Measurements from ENCODE around the gene RNF14.
"Not testable (repeated sequence)": the region's sequence is repeated elsewhere in the genome, so short reads cannot be mapped to it uniquely, and the experiment has no call there.

GRCh38 chr5:141922827-141923447, 46.0 kb upstream of the RNF14 start:
- TF ChIP-seq, protein P1, sequence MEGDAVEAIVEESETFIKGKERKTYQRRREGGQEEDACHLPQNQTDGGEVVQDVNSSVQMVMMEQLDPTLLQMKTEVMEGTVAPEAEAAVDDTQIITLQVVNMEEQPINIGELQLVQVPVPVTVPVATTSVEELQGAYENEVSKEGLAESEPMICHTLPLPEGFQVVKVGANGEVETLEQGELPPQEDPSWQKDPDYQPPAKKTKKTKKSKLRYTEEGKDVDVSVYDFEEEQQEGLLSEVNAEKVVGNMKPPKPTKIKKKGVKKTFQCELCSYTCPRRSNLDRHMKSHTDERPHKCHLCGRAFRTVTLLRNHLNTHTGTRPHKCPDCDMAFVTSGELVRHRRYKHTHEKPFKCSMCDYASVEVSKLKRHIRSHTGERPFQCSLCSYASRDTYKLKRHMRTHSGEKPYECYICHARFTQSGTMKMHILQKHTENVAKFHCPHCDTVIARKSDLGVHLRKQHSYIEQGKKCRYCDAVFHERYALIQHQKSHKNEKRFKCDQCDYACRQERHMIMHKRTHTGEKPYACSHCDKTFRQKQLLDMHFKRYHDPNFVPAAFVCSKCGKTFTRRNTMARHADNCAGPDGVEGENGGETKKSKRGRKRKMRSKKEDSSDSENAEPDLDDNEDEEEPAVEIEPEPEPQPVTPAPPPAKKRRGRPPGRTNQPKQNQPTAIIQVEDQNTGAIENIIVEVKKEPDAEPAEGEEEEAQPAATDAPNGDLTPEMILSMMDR (conservative IDR thresholded peaks at IDR 0.05; ENCODE audit: low read length) = not testable (repeated sequence)
- TF ChIP-seq EZH2phosphoT487 (IDR thresholded peaks at IDR 0.05; ENCODE audit: borderline replicate concordance) = not testable (repeated sequence)
